A549 (cell line): ENCODE data around the gene DDX39B. TPM values are rescaled to one million over a fixed set of nuclear protein-coding genes. Genes with fewer than 3 reads are reported as not detected.

Experiments used
- ATAC-seq, 2 experiments: fragments of 200-7000 bp in 1 of 2; fragments of >200 bp in 1 of 2; cut with Nextera tagmentation in 1 of 2; cut with Tn5 transposase in 1 of 2; 3 replicates each; pipeline versions ENCODE4 v1.8.0 to v1.9.1; 2018 to 2020; ENCODE audit warnings: mild to moderate bottlenecking in 1 of 2, moderate library complexity in 1 of 2
- CTCF ChIA-PET: fragments of 300-600 bp; sonication (Branson Sonifier 250); formaldehyde crosslinking; extraction: SDS; loops from one replicate; lab custom pipeline; 2021; ENCODE audit warnings: antibody characterized with exemption, inconsistent platforms; lab: Yijun Ruan, JAX
- POLR2A ChIA-PET: fragments of 350-600 bp; formaldehyde crosslinking; extraction: SDS; loops from one replicate; lab custom pipeline; 2021; ENCODE audit warnings: antibody characterized with exemption, inconsistent platforms; lab: Yijun Ruan, JAX
- DNase-seq, 2 experiments: peaks; one replicate each; pipeline versions ENCODE4 v3.0.0 to v3.0.0-alpha.2; 2011 to 2016; ENCODE audit warnings: low read depth in 1 of 2, low spot score in 1 of 2
- FAIRE-seq: peaks from 2 replicates; lab custom pipeline; 2011; peaks lifted over from hg19 to GRCh38; lab: Jason Lieb, UNC
- H3K27ac ChIP-seq, 2 experiments: fragments of >200 bp; sonication (Bioruptor Twin); formaldehyde crosslinking; 3 replicates each; pipeline ENCODE4 v1.5.1; 2016 to 2017
- H3K4me1 ChIP-seq: fragments of >200 bp; sonication (Bioruptor Twin); formaldehyde crosslinking; 3 replicates; pipeline ENCODE4 v1.6.1; 2016
- H3K4me2 ChIP-seq: fragments of >200 bp; sonication (Bioruptor Twin); formaldehyde crosslinking; 3 replicates; pipeline ENCODE4 v1.6.1; 2016
- H3K4me3 ChIP-seq: fragments of >200 bp; sonication (Bioruptor Twin); formaldehyde crosslinking; 3 replicates; pipeline ENCODE4 v1.5.1; 2016
- H3K9me3 ChIP-seq: fragments of >200 bp; sonication (Bioruptor Twin); formaldehyde crosslinking; 3 replicates; pipeline ENCODE4 v1.6.1; 2016
- ATOH8 ChIP-seq: fragments of 250-450 bp; sonication (Bioruptor Pico); IDR thresholded peaks from 2 replicates; pipeline ENCODE4 v1.5.0; 2020; ENCODE audit warnings: low read depth, mild to moderate bottlenecking, moderate library complexity
- BCL3 ChIP-seq: fragments of >200 bp; sonication (Bioruptor Twin); formaldehyde crosslinking; IDR thresholded peaks from 3 replicates; pipeline ENCODE4 v1.6.1; 2016
- CBX2 ChIP-seq: fragments of 200-600 bp; sonication (generic); IDR thresholded peaks from 2 replicates; pipeline ENCODE4 v1.6.1; 2016; ENCODE audit warnings: low read depth, mild to moderate bottlenecking, borderline replicate concordance
- CBX8 ChIP-seq: fragments of 200-600 bp; sonication (generic); IDR thresholded peaks from 2 replicates; pipeline ENCODE4 v1.6.1; 2016
- CHD2 ChIP-seq: fragments of 150-350 bp; IDR thresholded peaks from 2 replicates; pipeline ENCODE4 v1.6.1; 2014; ENCODE audit warnings: low read length; ENCODE audit not compliant: partially characterized antibody
- EHMT2 ChIP-seq: fragments of 200-600 bp; sonication (generic); IDR thresholded peaks from 2 replicates; pipeline ENCODE4 v1.6.1; 2016; ENCODE audit warnings: antibody characterized with exemption, low read depth, mild to moderate bottlenecking, moderate library complexity
- FOSL2 ChIP-seq, 2 experiments: fragments of 450-650 bp in 1 of 2; fragments of >200 bp in 1 of 2; sonication (Bioruptor Twin) in 1 of 2; formaldehyde crosslinking; IDR thresholded peaks; 2 replicates each; pipeline versions ENCODE4 v1.5.0 to v1.6.1; 2016 to 2020; ENCODE audit warnings: mild to moderate bottlenecking in 1 of 2, moderate library complexity in 1 of 2
- FOXS1 ChIP-seq: fragments of 250-450 bp; sonication (Bioruptor Pico); IDR thresholded peaks from 2 replicates; pipeline ENCODE4 v1.5.0; 2020; ENCODE audit warnings: mild to moderate bottlenecking, moderate library complexity
- GATA3 ChIP-seq: IDR thresholded peaks from 2 replicates; pipeline ENCODE4 v1.6.1; 2012; ENCODE audit warnings: borderline replicate concordance
- HDAC2 ChIP-seq: fragments of 200-600 bp; sonication (generic); IDR thresholded peaks from 2 replicates; pipeline ENCODE4 v1.6.1; 2016
- JUN ChIP-seq, 2 experiments: fragments of >200 bp; sonication (Bioruptor Twin); formaldehyde crosslinking; IDR thresholded peaks; 2 replicates in 1 of 2; 3 replicates in 1 of 2; pipeline ENCODE4 v1.6.1; 2016 to 2017
- MAFK ChIP-seq: fragments of 450-650 bp; IDR thresholded peaks from 2 replicates; pipeline ENCODE4 v1.6.1; 2014; ENCODE audit not compliant: partially characterized antibody
- MAZ ChIP-seq: fragments of 150-350 bp; IDR thresholded peaks from 2 replicates; pipeline ENCODE4 v1.6.1; 2014; ENCODE audit warnings: antibody characterized with exemption, low read depth, low read length, borderline replicate concordance
- PHF8 ChIP-seq: fragments of 200-600 bp; sonication (generic); IDR thresholded peaks from 2 replicates; pipeline ENCODE4 v1.6.1; 2016; ENCODE audit warnings: low read depth, mild to moderate bottlenecking, antibody characterized with exemption, moderate library complexity, borderline replicate concordance
- POLR2A ChIP-seq: IDR thresholded peaks from 2 replicates; pipeline ENCODE4 v1.6.1; 2012; ENCODE audit warnings: mild to moderate bottlenecking, low read length
- POLR2AphosphoS2 ChIP-seq: conservative IDR thresholded peaks from 2 replicates; pipeline ENCODE4 v1.6.1; 2012; ENCODE audit warnings: low read length, improper control_type of control experiment, inconsistent platforms
- TFCP2L1 ChIP-seq: fragments of 250-450 bp; sonication (Bioruptor Pico); IDR thresholded peaks from 2 replicates; pipeline ENCODE4 v1.5.0; 2021; ENCODE audit warnings: mild to moderate bottlenecking
- ZC3H11A ChIP-seq: fragments of 450-650 bp; IDR thresholded peaks from 2 replicates; pipeline ENCODE4 v1.6.1; 2014; ENCODE audit warnings: antibody characterized with exemption, mild to moderate bottlenecking
- ZFP36 ChIP-seq: fragments of 450-650 bp; IDR thresholded peaks from 2 replicates; pipeline ENCODE4 v1.6.1; 2014; ENCODE audit warnings: borderline replicate concordance; ENCODE audit not compliant: partially characterized antibody
- ZSCAN20 ChIP-seq: fragments of 250-450 bp; sonication (Bioruptor Pico); IDR thresholded peaks from 2 replicates; pipeline ENCODE4 v1.8.0; 2022; ENCODE audit warnings: mild to moderate bottlenecking, moderate library complexity
- whole genome bisulfite sequencing: methylation state at CpG from one replicate; pipeline ENCODE4 v1.1.6; 2017; ENCODE audit errors: missing lambda C conversion rate; 5-methylcytosine and 5-hydroxymethylcytosine counted together
- polyA plus RNA-seq, 4 experiments: library from polyadenylated mRNA; depleted of rRNA in 3 of 4; stranded (reverse); fragments of >200 nt; fragmentation: RNase III in 1 of 4; extraction: RNeasy Plus Mini Kit Qiagen cat#74134 plus additional on column Dnase treatment in 1 of 4; gene quantifications; 2 replicates in 3 of 4; 3 replicates in 1 of 4; pipeline ENCODE4 v1.2.3, GENCODE V29; 2011 to 2017
- TF ChIP-seq, protein P1 (sequence below): fragments of >200 bp; sonication (Bioruptor Twin); formaldehyde crosslinking; IDR thresholded peaks from 2 replicates; pipeline ENCODE4 v1.6.1; 2016

Gene DDX39B
- polyA plus RNA-seq, 2 of the 4 experiments (the other 2 are of a cell fraction) = 267 to 441 TPM

- ChIA-PET CTCF (interaction anchor here (1.7 kb wide), 1 partner anchor 36 kb away, joined by 7 read pairs; no protein-coding TSS in a partner anchor), POLR2A (no interaction called here)
- Histone ChIP-seq H3K9me3 (no peaks in the 10 kb centered on the region), H3K4me3 (no peak overlapping the region), H3K4me1 (no peaks in the 10 kb centered on the region), H3K27ac (no peak overlapping the region), H3K4me2 (no peak overlapping the region)
- ATAC-seq (peak; percentile 5 to 16; a peak in 3 of 6 replicates), FAIRE-seq (no peak), DNase-seq (no peak)
- TF ChIP-seq FOXS1 (CRISPR knock-in tag) = no peak
- 0 out of 2 replicates have a peak, but pooled peaks have one; percentile 78 for TF ChIP-seq POLR2AphosphoS2
- WGBS = 78% methylated on average over 12 of the region's 12 CpGs
Measured at GRCh38 chr6:31529329-31530150, 12.3 kb downstream of the DDX39B start.

GRCh38 chr6:31528821-31529328 lies 12.9 kb downstream of the DDX39B start, which contains the start of gene MCCD1:
MCCD1 (plus strand) TSS chr6:31528962; CDS start chr6:31529015, 53 bp downstream.
- POLR2A ChIA-PET = no interaction called here
- Histone ChIP-seq H3K4me3 (no peak within 1 kb of the TSS), H3K4me2 (no peak within 1 kb of the TSS), H3K9me3 (no peaks in the 10 kb centered on the region), H3K27ac (no peak within 1 kb of the TSS), H3K4me1 (no peaks in the 10 kb centered on the region)
- CTCF ChIA-PET = interaction anchor here (0.6 to 1.7 kb wide), 3 partner anchors 12 to 36 kb away, joined by 3 to 7 read pairs (median 3); no protein-coding TSS in a partner anchor
- ATAC-seq = peak; percentile 50 to 52
- TF ChIP-seq TFCP2L1 (CRISPR knock-in tag) (peak; percentile 64; the same call in 1 of the 2 replicates), ATOH8 (CRISPR knock-in tag) (no peak)
- DNase-seq = no peak
- 90% methylated on average over 6 of the region's 7 CpGs for WGBS
- no peak for FAIRE-seq

DNA sequence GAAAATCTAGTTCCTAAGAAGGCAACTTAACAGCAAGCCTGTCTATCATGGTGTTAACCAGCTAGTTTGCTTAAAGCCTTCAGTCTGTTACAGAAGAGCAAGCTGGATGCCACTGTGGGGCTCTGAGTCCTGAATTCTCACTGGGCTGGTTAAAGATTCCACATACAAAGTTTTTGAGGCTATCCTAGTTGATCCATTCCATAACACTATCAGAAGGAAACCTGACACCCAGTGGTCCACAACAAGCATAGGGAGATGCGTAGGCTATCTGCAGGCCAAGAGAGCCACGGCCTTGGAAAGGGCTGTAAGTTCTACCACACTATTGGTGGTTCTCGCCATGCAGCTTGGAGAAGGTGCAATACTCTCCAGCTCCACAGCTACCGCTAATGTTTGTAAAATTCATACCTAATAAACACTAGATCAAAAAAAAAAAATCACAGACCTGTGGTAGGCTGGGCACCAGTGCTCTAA lies 13.5 kb downstream of the DDX39B start:
- FAIRE-seq = no peak

GRCh38 chr6:31525932-31526591 lies 15.7 kb downstream of the DDX39B start:
- 60% methylated on average over 4 of the region's 4 CpGs for WGBS
- Histone ChIP-seq H3K4me2 (no peak overlapping the region), H3K27ac (no peak overlapping the region), H3K4me3 (no peak overlapping the region), H3K4me1 (no peaks in the 10 kb centered on the region), H3K9me3 (no peaks in the 10 kb centered on the region)
- no peak for FAIRE-seq
- peak; percentile 20 to 21; a peak in 3 of 6 replicates for ATAC-seq
- no peak for TF ChIP-seq PHF8
- TF ChIP-seq, protein P1, sequence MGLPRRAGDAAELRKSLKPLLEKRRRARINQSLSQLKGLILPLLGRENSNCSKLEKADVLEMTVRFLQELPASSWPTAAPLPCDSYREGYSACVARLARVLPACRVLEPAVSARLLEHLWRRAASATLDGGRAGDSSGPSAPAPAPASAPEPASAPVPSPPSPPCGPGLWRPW = no peak
- TF ChIP-seq CBX8 = no peak
- TF ChIP-seq BCL3 = no peak
- no peak for TF ChIP-seq CHD2
- TF ChIP-seq GATA3 = no peak
- TF ChIP-seq ZC3H11A = no peak
- no peak for TF ChIP-seq EHMT2
- no peak for TF ChIP-seq MAZ
- TF ChIP-seq FOXS1 (CRISPR knock-in tag) = no peak
- no peak for TF ChIP-seq CBX2
- no peak for TF ChIP-seq HDAC2
- no peak for TF ChIP-seq ZSCAN20
- no peak for DNase-seq
- ChIA-PET POLR2A (no interaction called here), CTCF (interaction anchor here (1.4 kb wide), 1 partner anchor 33 kb away, joined by 3 read pairs; no protein-coding TSS in a partner anchor)

More for the DNA sequence above, 13.5 kb downstream of the DDX39B start:
- POLR2A ChIA-PET = interaction anchor here (0.7 kb wide), 1 partner anchor 1730 kb away, joined by 13 read pairs; no protein-coding TSS in a partner anchor
- no peaks in the 10 kb centered on the region for H3K4me1 ChIP-seq
- CTCF ChIA-PET = interaction anchor here (0.6 to 1.7 kb wide), 4 partner anchors 11 to 35 kb away, joined by 3 to 7 read pairs (median 4); no protein-coding TSS in a partner anchor
- ATAC-seq = peak; percentile 35 to 41
- no peak overlapping the region for H3K4me3 ChIP-seq
- TF ChIP-seq POLR2A (no peak), EHMT2 (no peak), FOSL2 (IDR thresholded peaks at IDR 0.05) (no peak), FOSL2 (CRISPR knock-in tag; IDR thresholded peaks at IDR 0.05) (no peak), MAFK (no peak), ZFP36 (no peak), JUN (IDR thresholded peaks at IDR 0.05) (no peak), ZC3H11A (no peak)
- TF ChIP-seq, protein P1 = no peak
- no peak overlapping the region for H3K4me2 ChIP-seq
- no peak overlapping the region for H3K27ac ChIP-seq
- no peak for DNase-seq
- 91% methylated on average over 4 of the region's 4 CpGs for WGBS
- H3K9me3 ChIP-seq = no peaks in the 10 kb centered on the region
